ENCODE measurements around the gene EIF4G3.

The EIF4G3 gene

GRCh38 chr1:20893931-20894330 lies 282.8 kb downstream of the EIF4G3 start:
- peaks cover 45% of the 10 kb centered on the region for H3K36me3 ChIP-seq (ENCODE audit: control insufficient read depth, low read length)
- H3K4me1 ChIP-seq (ENCODE audit: control insufficient read depth, low read length) = no peaks in the 10 kb centered on the region
- H3K9me2 ChIP-seq (replicated peaks; ENCODE audit: control insufficient read depth, low read length) = no peaks in the 10 kb centered on the region
- no peak overlapping the region for H3K4me3 ChIP-seq (ENCODE audit: low read length)
- H4K20me1 ChIP-seq (ENCODE audit: control insufficient read depth, insufficient read depth, low read depth, low read length) = no peaks in the 10 kb centered on the region
- H3K27me3 ChIP-seq (ENCODE audit: control insufficient read depth, low read length) = no peaks in the 10 kb centered on the region
- no peaks in the 10 kb centered on the region for H3K9me3 ChIP-seq (ENCODE audit: control insufficient read depth, insufficient read depth, low read length)
- H3K4me2 ChIP-seq (ENCODE audit: low read length) = no peak overlapping the region
- no peaks in the 10 kb centered on the region for H3F3A ChIP-seq (ENCODE audit: control insufficient read depth, insufficient read depth)
- H3K27ac ChIP-seq (ENCODE audit: low read depth, low read length) = no peak overlapping the region
- no peaks in the 10 kb centered on the region for H3K79me2 ChIP-seq (ENCODE audit: control insufficient read depth, low read length)
- TF ChIP-seq, protein P1, sequence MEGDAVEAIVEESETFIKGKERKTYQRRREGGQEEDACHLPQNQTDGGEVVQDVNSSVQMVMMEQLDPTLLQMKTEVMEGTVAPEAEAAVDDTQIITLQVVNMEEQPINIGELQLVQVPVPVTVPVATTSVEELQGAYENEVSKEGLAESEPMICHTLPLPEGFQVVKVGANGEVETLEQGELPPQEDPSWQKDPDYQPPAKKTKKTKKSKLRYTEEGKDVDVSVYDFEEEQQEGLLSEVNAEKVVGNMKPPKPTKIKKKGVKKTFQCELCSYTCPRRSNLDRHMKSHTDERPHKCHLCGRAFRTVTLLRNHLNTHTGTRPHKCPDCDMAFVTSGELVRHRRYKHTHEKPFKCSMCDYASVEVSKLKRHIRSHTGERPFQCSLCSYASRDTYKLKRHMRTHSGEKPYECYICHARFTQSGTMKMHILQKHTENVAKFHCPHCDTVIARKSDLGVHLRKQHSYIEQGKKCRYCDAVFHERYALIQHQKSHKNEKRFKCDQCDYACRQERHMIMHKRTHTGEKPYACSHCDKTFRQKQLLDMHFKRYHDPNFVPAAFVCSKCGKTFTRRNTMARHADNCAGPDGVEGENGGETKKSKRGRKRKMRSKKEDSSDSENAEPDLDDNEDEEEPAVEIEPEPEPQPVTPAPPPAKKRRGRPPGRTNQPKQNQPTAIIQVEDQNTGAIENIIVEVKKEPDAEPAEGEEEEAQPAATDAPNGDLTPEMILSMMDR (IDR thresholded peaks at IDR 0.05; ENCODE audit: low read depth, low read length, poor library complexity, severe bottlenecking) = no peak
- TF ChIP-seq EZH2phosphoT487 (IDR thresholded peaks at IDR 0.05; ENCODE audit: borderline replicate concordance, low read length) = no peak

GRCh38 chr1:20891091-20891490 lies 285.6 kb downstream of the EIF4G3 start:
- Histone ChIP-seq H3K4me2 (ENCODE audit: low read length) (no peak overlapping the region), H4K20me1 (ENCODE audit: control insufficient read depth, insufficient read depth, low read depth, low read length) (no peaks in the 10 kb centered on the region), H3K9me3 (ENCODE audit: control insufficient read depth, insufficient read depth, low read length) (no peaks in the 10 kb centered on the region), H3F3A (ENCODE audit: control insufficient read depth, insufficient read depth) (no peaks in the 10 kb centered on the region), H3K36me3 (ENCODE audit: control insufficient read depth, low read length) (peaks cover 52% of the 10 kb centered on the region), H3K4me1 (ENCODE audit: control insufficient read depth, low read length) (no peaks in the 10 kb centered on the region), H3K27me3 (ENCODE audit: control insufficient read depth, low read length) (no peaks in the 10 kb centered on the region), H3K9me2 (replicated peaks; ENCODE audit: control insufficient read depth, low read length) (no peaks in the 10 kb centered on the region), H3K4me3 (ENCODE audit: low read length) (no peak overlapping the region), H3K79me2 (ENCODE audit: control insufficient read depth, low read length) (no peaks in the 10 kb centered on the region), H3K27ac (ENCODE audit: low read depth, low read length) (no peak overlapping the region)
- TF ChIP-seq, protein P1 (IDR thresholded peaks at IDR 0.05; ENCODE audit: low read depth, low read length, poor library complexity, severe bottlenecking) = no peak
- TF ChIP-seq EZH2phosphoT487 (IDR thresholded peaks at IDR 0.05; ENCODE audit: borderline replicate concordance, low read length) = no peak

DNA sequence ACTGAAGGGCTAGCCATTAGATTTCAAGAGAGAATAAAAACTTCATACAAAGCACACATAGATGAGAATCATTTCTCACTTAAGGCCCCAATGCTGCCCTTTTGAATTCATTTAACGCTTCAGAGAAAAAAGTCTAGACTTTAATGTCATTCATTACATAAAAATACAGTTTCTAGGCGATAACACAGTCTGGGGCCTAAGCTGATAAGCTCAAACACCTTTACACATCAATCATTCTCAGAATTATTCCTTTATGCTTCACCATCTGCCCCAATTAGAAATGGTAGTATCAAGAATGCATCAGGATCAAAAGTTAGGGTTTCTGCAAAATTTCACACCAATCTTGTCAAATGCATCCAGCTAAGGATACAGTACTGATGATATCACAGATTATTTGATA lies 289.5 kb downstream of the EIF4G3 start:
- H3K9me2 ChIP-seq (replicated peaks; ENCODE audit: control insufficient read depth, low read length) = no peaks in the 10 kb centered on the region
- TF ChIP-seq, protein P1 (IDR thresholded peaks at IDR 0.05; ENCODE audit: low read depth, low read length, poor library complexity, severe bottlenecking) = no peak
- no peak for TF ChIP-seq EZH2phosphoT487 (IDR thresholded peaks at IDR 0.05; ENCODE audit: borderline replicate concordance, low read length)
- H3K4me2 ChIP-seq (ENCODE audit: low read length) = no peak overlapping the region
- no peaks in the 10 kb centered on the region for H3K79me2 ChIP-seq (ENCODE audit: control insufficient read depth, low read length)
- H4K20me1 ChIP-seq (ENCODE audit: control insufficient read depth, insufficient read depth, low read depth, low read length) = no peaks in the 10 kb centered on the region
- H3K9me3 ChIP-seq (ENCODE audit: control insufficient read depth, insufficient read depth, low read length) = no peaks in the 10 kb centered on the region
- H3K27me3 ChIP-seq (ENCODE audit: control insufficient read depth, low read length) = no peaks in the 10 kb centered on the region
- peaks cover 21% of the 10 kb centered on the region for H3K36me3 ChIP-seq (ENCODE audit: control insufficient read depth, low read length)
- H3K27ac ChIP-seq (ENCODE audit: low read depth, low read length) = no peak overlapping the region
- H3F3A ChIP-seq (ENCODE audit: control insufficient read depth, insufficient read depth) = no peaks in the 10 kb centered on the region
- no peak overlapping the region for H3K4me3 ChIP-seq (ENCODE audit: low read length)
- no peaks in the 10 kb centered on the region for H3K4me1 ChIP-seq (ENCODE audit: control insufficient read depth, low read length)

- H3K9me2 ChIP-seq (replicated peaks; ENCODE audit: control insufficient read depth, low read length) = no peaks in the 10 kb centered on the region
- no peaks in the 10 kb centered on the region for H3K4me1 ChIP-seq (ENCODE audit: control insufficient read depth, low read length)
- no peak overlapping the region for H3K4me2 ChIP-seq (ENCODE audit: low read length)
- no peaks in the 10 kb centered on the region for H3K79me2 ChIP-seq (ENCODE audit: control insufficient read depth, low read length)
- no peaks in the 10 kb centered on the region for H3K27me3 ChIP-seq (ENCODE audit: control insufficient read depth, low read length)
- H3F3A ChIP-seq (ENCODE audit: control insufficient read depth, insufficient read depth) = no peaks in the 10 kb centered on the region
- no peak overlapping the region for H3K4me3 ChIP-seq (ENCODE audit: low read length)
- no peaks in the 10 kb centered on the region for H3K9me3 ChIP-seq (ENCODE audit: control insufficient read depth, insufficient read depth, low read length)
- H3K27ac ChIP-seq (ENCODE audit: low read depth, low read length) = no peak overlapping the region
- TF ChIP-seq EZH2phosphoT487 (IDR thresholded peaks at IDR 0.05; ENCODE audit: borderline replicate concordance, low read length) = no peak
- TF ChIP-seq, protein P1 (IDR thresholded peaks at IDR 0.05; ENCODE audit: low read depth, low read length, poor library complexity, severe bottlenecking) = no peak
- peaks cover 12% of the 10 kb centered on the region for H3K36me3 ChIP-seq (ENCODE audit: control insufficient read depth, low read length)
- no peaks in the 10 kb centered on the region for H4K20me1 ChIP-seq (ENCODE audit: control insufficient read depth, insufficient read depth, low read depth, low read length)
Observed at GRCh38 chr1:20885121-20885520, 291.6 kb downstream of the EIF4G3 start.
